ENCODE data around the gene IGFBP6.

Gene IGFBP6

DNA sequence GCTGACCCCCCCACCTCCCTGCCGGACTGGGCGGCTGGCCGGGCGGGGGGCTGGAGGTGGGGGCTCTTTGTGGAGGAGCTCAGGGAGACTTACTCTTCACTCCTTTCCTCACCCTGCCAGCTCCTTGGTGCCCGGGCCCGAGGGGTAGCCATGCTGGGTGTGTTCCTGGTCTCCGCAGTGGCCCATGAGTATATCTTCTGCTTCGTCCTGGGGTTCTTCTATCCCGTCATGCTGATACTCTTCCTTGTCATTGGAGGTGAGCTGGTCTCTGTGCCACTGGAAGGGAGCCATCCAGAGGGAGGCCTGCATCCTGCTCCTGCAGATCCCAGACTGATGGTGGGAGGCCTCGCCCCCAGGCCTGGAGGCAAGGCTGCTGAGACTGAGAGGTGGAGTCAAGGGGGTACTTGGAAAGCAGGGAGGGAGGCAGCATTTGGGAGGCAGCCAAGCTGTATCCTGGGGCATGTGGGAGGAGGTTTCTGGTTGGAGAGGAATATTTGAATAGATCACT, 25.5 kb downstream of the IGFBP6 start:
- no peak for DNase-seq

GRCh38 chr12:53123578-53124351, 26.3 kb downstream of the IGFBP6 start:
- no peak for DNase-seq

- DNase-seq = no peak
Measured at GRCh38 chr12:53124352-53124723, 26.9 kb downstream of the IGFBP6 start.

DNA sequence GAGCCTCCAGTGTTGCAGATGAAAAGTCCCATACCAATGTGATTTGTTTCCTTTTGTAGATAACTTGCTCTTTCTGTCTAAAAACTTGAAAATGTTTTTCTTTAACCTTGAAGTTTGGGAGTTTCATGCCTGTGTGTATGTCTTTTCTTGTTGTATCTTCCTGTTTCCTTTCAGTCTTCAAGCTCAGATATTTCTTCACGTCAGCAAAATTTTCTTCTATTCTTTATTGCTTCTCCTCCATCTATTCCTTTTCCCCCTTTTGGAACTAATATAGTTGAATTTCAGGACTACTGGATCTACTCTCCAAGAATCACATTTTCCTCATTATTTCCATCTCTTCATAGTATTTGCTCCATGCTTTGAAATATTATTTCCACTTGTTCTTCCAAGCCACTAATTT, 29.7 kb downstream of the IGFBP6 start:
- DNase-seq = no peak

GRCh38 chr12:53128780-53129569, 31.5 kb downstream of the IGFBP6 start:
- no peak for DNase-seq

GRCh38 chr12:53131844-53132243, 34.4 kb downstream of the IGFBP6 start:
- no peak for DNase-seq

DNA sequence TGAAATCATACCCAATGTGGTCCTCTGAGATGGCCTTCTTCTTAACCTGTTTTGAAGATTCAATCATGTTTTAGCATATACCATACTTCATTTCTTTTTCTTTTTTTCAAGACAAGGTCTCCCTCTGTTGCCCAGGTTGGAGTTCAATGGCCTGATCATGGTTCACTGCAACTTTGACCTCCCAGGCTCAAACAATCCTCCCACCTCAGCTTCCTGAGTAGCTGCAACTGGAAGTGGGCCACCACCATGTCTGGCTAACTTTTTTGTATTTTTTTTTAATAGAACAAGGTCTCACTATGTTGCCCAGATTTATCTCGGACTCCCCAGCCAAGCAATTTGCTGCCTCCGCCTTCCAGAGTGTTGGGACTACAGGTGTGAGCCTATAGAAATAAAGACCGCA, 36.3 kb downstream of the IGFBP6 start:
- DNase-seq = no peak

DNA sequence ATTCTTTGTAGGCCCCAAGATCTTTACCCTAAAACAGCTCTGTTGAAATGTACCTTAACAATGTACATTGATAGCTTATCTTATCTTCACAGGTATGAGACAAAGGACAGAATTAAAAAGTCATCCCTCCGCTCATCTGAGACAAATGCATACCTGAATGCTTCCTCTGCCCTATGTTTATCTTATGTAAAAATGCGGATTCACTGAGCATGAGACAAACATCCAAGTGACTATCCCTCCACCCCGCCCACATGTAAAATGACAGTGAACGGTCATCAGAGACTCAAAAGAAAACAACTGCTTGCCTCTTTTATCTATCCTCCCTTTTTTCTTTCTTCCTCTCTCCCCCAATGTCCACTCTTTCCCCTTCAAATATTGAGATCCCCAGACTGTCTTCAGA, 45.9 kb downstream of the IGFBP6 start:
- DNase-seq = no peak

- no peak for DNase-seq
Measured at GRCh38 chr12:53145383-53146260, 48.2 kb downstream of the IGFBP6 start.

DNA sequence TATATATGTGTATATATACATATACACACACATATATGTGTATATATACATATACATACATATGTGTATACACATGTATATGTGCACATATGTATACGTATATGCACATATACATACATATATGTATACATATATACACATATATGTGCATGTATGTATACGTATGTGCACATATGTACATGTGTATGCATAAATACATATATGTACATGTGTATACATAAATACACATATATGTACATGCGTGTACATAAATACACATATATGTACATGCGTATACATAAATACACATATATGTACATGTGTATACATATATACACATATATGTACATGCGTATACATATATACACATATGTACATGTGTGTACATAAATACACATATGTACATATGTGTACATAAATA, 49.7 kb downstream of the IGFBP6 start:
- no peak for DNase-seq

GRCh38 chr12:53147653-53148052, 50.2 kb downstream of the IGFBP6 start:
- DNase-seq = no peak

DNA sequence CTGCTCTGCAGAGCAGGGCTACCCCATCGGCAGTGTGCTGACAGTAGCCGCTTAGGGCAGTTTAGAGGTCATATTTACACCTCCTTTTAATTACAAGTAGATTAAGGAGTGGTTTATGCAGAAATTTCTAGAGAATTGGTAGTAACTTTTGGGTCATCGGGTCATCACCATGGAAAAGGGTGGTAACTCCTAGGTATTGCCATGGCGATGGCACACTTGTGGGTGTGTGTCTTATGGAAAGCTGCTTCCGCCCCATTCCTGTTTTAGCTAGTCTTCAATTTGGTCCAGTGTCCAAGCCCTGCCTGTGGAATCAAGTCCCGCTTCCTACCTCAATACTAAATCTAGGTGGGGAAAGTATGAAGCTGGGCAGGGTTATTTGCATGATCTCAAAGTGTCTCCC, 53.6 kb downstream of the IGFBP6 start:
- DNase-seq = no peak
